ENCODE results near the gene APOBR.
A peak's percentile ranks its signal among the peaks of the same experiment; 100 is the strongest.
"Not testable (repeated sequence)": the region's sequence is repeated elsewhere in the genome, so short reads cannot be mapped to it uniquely, and the experiment has no call there.

Gene APOBR

GRCh38 chr16:28527100-28527785 is 32.8 kb downstream of the APOBR start:
- not testable (repeated sequence) for DNase-seq

DNA sequence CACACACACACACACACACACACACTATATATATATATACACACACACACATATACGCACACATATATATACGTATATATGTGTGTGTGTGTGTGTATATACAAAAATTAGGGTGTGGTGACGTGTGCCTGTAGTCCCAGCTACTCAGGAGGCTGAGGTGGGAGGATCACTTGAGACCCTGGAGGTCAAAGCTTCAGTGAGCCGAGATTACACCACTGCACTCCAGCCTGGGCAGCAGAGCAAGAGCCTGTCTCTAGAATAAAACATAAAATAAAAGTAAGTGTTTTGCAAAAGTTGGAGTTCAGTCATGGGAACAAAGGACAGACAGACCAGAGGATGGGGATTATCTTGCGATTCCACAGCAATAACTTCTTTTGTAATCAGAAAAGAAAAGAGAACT is 33.5 kb downstream of the APOBR start:
- no peak for DNase-seq

- DNase-seq, result no peak
Measured at GRCh38 chr16:28528463-28528867, 34.0 kb downstream of the APOBR start.

GRCh38 chr16:28529124-28529523 is 34.7 kb downstream of the APOBR start:
- no peak for DNase-seq

GRCh38 chr16:28531777-28532744 is 37.6 kb downstream of the APOBR start:
- no peak for DNase-seq

- no peak for DNase-seq
Measured at GRCh38 chr16:28532940-28533647, 38.7 kb downstream of the APOBR start.

DNA sequence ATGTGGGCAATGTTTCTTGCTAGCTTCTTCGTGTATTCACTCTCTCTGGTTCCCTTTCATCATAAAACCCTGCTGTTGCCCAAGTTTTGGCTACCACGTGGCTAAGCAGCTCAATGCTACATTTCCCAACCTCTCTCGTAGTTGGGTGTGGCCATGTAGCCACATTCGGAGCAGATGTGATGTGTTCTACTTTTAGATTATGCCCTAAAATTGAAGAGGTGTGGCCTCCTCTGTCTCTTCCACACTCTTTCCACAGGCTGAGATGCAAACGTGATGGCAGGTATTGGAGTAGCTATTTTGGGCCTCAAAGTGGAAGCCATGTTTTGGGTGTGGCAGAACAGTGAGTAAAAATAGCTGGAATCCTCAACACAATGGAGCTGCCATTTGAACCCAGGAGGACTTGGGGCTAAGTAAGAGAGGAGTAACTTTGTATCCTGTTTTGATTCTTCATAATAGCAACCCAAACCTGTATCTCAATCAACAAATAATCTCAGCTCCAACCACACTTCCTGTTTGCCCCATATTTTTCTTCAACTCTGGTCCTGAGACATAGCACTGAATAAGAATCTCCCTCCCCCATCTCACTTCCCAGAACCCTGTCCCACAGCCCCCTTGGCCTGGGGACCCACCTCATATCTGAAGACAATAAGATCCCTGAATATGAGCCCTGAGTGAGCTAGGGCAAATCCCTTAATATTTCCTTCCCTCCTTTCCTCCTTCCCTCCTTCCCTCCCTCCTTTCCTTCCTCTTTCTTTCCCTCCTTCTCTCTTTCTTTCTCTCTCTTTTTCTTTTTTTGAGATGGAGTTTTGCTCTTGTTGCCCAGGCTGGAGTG is 40.3 kb downstream of the APOBR start:
- DNase-seq, result peak; percentile 61

DNA sequence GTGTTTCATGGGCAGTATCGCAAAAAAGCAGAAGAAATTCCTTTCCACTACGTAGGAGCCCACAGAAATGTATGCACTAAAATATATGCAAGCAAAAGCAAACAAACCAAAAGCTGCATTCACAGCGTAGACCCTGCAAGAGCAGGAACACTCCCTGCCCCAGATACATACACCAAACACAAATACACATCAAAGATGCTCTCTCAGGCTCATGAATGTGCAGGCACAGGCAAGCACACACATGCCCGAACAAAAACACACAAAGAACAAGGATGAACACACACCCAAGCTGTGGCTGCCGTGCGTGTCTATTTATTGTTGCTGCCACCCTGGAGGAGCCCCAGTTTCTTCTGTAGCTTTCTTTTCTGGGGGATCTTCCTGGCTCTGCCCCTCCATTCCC is 42.6 kb downstream of the APOBR start:
- DNase-seq, result no peak

- no peak for DNase-seq
Measured at GRCh38 chr16:28537964-28538732, 43.7 kb downstream of the APOBR start.

DNA sequence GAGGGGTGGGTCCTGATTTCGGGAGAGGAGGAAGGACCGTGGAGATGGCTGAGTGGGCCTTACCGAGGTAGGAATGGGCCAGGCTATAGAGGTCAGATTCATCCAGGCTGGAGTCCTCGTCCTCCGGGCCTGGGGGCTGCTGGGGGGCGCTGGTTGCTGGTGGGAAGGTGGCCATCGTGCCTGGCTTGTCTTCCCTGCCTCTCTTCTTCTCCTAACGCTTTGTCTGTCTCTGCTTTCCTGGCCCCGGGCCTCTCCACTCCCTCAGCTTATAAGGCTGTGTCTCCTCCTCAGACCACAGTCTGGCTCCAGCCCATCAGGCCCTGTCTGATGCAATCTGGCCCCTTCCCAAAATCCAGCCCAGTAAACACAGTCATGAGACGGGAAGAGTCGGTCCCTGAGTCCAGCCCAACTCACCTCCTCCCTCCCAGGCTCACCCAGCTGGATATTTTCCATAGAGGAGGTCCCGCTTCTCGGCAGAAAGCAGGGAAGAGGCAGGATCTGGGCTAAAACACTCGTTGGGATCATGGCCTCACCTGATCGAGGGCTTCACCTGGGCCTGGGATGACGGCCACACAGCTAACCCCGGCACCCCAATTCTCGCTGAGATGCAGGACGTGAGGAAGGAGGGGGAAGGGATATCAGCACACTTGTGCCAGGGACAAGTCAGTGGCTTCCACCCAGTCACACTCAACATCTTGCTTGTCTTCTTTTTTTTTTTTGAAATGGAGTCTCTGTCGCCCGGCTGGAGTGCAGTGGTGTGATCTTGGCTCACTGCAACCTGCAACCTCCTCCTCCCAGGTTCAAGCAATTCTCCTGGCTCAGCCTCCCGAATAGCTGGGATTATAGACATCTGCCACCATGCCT is 44.5 kb downstream of the APOBR start, which contains the start of gene NUPR1:
Gene NUPR1, minus strand, starts transcription at position 242 of the 864 bp plus-strand sequence. Its CDS starts 67 bp downstream, at position 175.
- no peak for DNase-seq

DNA sequence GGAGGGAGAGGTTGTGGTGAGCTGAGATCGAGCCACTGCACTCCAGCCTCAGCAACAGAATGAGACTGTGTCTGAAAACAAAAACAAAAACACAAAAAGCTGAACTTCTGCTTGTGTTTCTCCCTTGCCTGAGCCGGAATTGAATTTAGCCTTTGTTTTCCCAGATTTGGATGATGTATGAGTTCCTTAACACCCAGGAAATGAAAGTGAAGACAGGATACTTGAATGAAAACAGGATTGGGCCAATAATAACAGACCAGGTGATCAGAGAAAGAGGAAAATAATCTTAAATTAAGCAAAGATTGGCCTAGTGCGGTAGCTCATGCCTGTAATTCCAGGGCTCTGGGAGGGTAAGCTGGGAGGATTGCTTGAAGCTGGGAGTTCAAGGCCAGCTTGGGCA is 45.9 kb downstream of the APOBR start:
- DNase-seq, result no peak

DNA sequence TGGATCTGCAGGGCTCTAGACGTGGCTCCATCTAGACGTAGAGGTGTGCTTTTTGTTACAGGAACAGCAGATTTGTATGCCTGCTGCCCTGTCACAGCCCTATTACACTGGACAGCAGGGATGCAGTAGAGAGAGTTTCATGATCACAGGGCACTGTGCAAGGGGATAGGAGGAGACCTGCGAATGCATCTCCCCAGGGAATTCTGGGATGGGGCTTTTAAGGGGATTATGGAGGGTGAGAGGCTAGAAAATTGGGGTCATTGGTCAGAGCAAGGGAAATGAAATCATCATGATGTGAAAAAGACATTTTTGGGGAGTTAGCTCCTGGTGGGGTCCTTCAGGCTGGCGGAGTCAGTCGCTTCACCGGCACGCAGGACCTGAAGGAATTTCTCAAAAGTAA is 48.2 kb downstream of the APOBR start:
- no peak for DNase-seq

DNA sequence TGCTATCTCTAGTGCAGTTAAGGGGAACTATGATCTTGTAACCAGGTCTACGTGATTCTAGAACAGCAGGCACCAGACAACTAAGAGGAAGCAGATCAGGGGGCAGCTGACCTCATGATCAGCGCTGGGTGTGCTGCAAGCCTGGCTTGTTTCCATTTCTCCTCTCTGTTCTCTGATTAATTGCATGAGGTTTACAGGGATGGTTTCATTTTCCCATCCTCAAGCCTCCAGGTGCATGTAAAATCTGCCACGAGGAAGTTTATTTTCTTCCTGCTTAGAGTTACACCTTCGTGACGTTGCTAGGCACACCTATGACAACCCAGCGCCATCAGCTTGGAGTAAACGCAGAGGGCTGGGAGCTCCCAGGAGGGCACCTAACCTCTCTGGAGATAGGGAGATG is 48.6 kb downstream of the APOBR start:
- DNase-seq, result no peak

DNA sequence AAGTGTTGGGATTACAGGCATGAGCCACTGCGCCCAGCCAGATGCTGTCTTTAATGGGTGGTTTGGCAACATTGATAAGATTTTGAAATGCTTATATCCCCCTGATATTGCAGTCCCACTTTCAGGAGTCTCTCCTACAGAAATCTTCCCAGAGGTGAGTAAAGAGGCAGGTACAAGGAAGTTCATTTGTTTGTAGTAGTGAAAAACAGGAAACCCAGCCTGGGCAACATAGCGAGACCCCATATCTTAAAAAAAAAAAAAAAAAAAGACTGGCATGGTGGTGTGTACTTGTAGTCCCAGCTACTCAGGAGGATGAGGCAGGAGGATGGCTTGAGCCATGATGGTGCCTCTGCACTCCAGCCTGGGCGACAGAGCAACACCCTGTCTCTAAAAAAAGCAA is 50.6 kb downstream of the APOBR start:
- DNase-seq, result no peak

DNA sequence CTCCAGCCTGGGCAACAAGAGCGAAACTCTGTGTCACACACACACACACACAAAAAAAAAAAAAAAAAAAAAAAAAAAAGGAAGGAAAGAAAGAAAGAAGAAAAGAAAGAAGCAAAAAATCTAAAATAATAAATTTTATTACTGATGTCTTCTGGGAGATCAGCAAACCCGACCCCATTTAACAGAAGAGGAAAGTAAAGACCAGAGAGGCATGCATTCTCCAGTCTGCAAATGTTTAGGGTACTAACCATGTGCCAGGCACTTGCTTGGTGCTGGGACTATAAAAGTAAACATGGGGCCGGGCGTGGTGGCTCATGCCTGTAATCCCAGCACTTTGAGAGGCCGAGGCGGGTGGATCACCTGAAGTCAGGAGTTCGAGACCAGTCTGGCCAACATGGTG is 51.5 kb downstream of the APOBR start:
- DNase-seq, result not testable (repeated sequence)

DNA sequence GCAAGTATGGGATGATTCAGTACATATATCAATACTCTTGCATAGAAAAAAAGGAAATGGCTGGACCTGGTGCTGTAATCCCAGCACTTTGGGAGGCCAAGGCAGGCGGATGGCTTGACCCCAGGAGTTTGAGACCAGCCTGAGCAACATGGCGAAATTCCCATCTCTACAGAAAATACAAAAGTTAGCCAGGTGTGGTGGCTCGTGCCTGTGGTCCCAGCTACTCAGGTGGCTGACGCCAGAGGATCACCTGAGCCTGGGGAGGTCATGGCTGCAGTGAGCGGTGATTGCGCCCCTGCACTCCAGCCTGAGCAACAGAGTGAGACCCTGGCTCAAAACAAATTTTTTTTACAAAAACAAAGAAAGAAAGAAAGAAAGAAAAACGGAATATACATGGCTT is 52.2 kb downstream of the APOBR start:
- DNase-seq, result no peak

DNA sequence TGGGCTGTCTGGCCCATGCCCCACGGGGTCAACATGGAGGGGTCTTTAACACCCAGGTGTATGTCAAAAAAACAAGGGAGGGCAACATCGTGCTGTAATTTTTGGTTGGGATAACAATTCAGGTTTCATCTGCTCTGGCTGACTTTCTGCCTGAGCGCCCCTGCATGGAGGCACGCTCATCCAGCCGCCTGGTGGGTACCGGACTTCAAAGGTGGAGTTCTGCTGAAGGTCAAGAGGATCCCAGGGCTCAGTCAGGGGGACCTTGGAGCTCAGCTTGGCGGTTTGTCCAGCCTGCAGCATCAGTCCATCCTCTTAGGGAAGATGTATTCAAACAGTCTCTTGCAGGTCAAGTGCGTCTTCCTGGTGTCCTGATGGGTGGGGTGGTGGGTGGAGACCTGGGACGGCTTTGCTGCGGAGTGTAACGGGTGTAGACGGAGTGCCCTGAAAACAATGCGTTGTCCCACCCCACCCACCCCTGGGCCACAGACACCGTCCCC is 53.9 kb downstream of the APOBR start:
- no peak for DNase-seq

Measured in NK-92 treated with Interleukin-12 subunit alpha and Interleukin-12 subunit beta, amount 100 ng/mL, for 24 hours (cell line).